Transverse colon (tissue), 4 donors: ENCODE data around the gene F10. TPM values are rescaled to one million over a fixed set of nuclear protein-coding genes. Genes with fewer than 3 reads are reported as not detected.

ENCODE experiments used
- DNase-seq: peaks from one replicate; pipeline ENCODE4 v3.0.0-alpha.2; 2019
- H3K27ac ChIP-seq, 4 donors: fragments of 200-600 bp; sonication (generic); 2 replicates each; pipeline ENCODE4 v1.5.1; 2016 to 2018; ENCODE audit warnings: inconsistent platforms in 4 of 4
- H3K27me3 ChIP-seq: fragments of 200-600 bp; sonication (generic); 2 replicates; pipeline ENCODE4 v1.5.1; 2017; ENCODE audit warnings: inconsistent platforms
- H3K36me3 ChIP-seq, 4 donors: fragments of 200-600 bp; sonication (generic); 2 replicates each; pipeline ENCODE4 v1.5.1; 2017 to 2019; ENCODE audit warnings: inconsistent platforms in 4 of 4
- H3K4me1 ChIP-seq, 4 donors: fragments of 200-600 bp; sonication (generic); 2 replicates each; pipeline ENCODE4 v1.5.1; 2017 to 2020; ENCODE audit warnings: inconsistent platforms in 4 of 4
- H3K4me3 ChIP-seq, 4 donors: fragments of 200-600 bp; sonication (generic); 1 replicate in 1 of 4; 2 replicates in 3 of 4; pipeline versions ENCODE4 v1.5.1 to v1.6.1; 2017 to 2019; ENCODE audit warnings: inconsistent platforms in 4 of 4
- H3K9me3 ChIP-seq, 2 donors: fragments of 200-600 bp; sonication (generic); 2 replicates each; pipeline ENCODE4 v1.5.1; 2017 to 2019; ENCODE audit warnings: inconsistent platforms in 2 of 2
- CTCF ChIP-seq, 5 experiments: fragments of 200-600 bp in 3 of 5; fragments of 450-650 bp in 2 of 5; sonication (generic) in 3 of 5; IDR thresholded peaks; 1 replicate in 2 of 5; 2 replicates in 3 of 5; pipeline ENCODE4 v1.5.1; 2016 to 2017; ENCODE audit warnings: antibody characterized with exemption in 5 of 5, inconsistent platforms in 3 of 5, mild to moderate bottlenecking in 2 of 5, moderate library complexity in 1 of 5
- EP300 ChIP-seq: sonication (generic); formaldehyde crosslinking; IDR thresholded peaks from one replicate; pipeline ENCODE4 v1.6.1; 2017; ENCODE audit warnings: antibody characterized with exemption, low read depth
- POLR2A ChIP-seq: fragments of 450-650 bp; IDR thresholded peaks from one replicate; pipeline ENCODE4 v1.6.1; 2016; ENCODE audit warnings: antibody characterized with exemption, mild to moderate bottlenecking, moderate library complexity
- POLR2AphosphoS5 ChIP-seq, 3 donors: sonication (generic); formaldehyde crosslinking; IDR thresholded peaks; one replicate each; pipeline ENCODE4 v1.6.1; 2016; ENCODE audit warnings: antibody characterized with exemption in 3 of 3
- WGBS, 2 donors: methylation state at CpG; one replicate each; pipeline ENCODE4 v1.1.5; 2018; ENCODE audit warnings: low coverage in 1 of 2; 5-methylcytosine and 5-hydroxymethylcytosine counted together
- in situ Hi-C, 4 donors: fragments of 200-750 bp; cut with MboI; loops; one replicate each; pipeline versions ENCODE4 v1.15.0 to v1.15.1; 2017; ENCODE audit warnings: low sequenced_read_pairs in 3 of 4, low pct_ligation_motif_present in 1 of 4, low pct_unique_long_range_greater_than_20kb in 1 of 4
- intact Hi-C: fragments of 100-400 bp; cut with DNase I; formaldehyde crosslinking; loops from one replicate; pipeline ENCODE4 v1.15.1; 2023; ENCODE audit warnings: low total_unique reads
- total RNA-seq, 4 donors: library from RNA; depleted of rRNA; stranded (reverse); fragments of >200 nt; gene quantifications; one replicate each; pipeline ENCODE4 v1.1.0, GENCODE V29; 2016

F10 gene
- total RNA-seq, 4 donors from 2014 or later, result 0.60 to 4.6 (median 3.4) TPM

- H3K4me1 ChIP-seq, result peaks cover 2 to 10% (median 7%) of the 10 kb centered on the region in 4 donors
- H3K36me3 ChIP-seq, result no peaks in the 10 kb centered on the region
- H3K27me3 ChIP-seq, result peaks cover 15% of the 10 kb centered on the region
- 62 to 64% methylated on average over 6 to 16 of the region's 16 CpGs for WGBS, 2 donors
- in situ Hi-C loops (no loop called here), intact Hi-C loops (no loop called here)
- H3K27ac ChIP-seq, result no peak within 1 kb of the TSS
- H3K9me3 ChIP-seq, result no peaks in the 10 kb centered on the region
- DNase-seq, result no peak
- TF ChIP-seq CTCF (IDR thresholded peaks at IDR 0.05) (no peak), POLR2A (no peak), EP300 (no peak), POLR2AphosphoS5 (IDR thresholded peaks at IDR 0.05) (no peak)
- H3K4me3 ChIP-seq, result no peak within 1 kb of the TSS
Measured at GRCh38 chr13:113157929-113158747, 35.5 kb downstream of the F10 start, which contains the start of gene PROZ. Gene PROZ (plus strand): TSS chr13:113158648. CDS start chr13:113158661, 13 bp downstream.

DNA sequence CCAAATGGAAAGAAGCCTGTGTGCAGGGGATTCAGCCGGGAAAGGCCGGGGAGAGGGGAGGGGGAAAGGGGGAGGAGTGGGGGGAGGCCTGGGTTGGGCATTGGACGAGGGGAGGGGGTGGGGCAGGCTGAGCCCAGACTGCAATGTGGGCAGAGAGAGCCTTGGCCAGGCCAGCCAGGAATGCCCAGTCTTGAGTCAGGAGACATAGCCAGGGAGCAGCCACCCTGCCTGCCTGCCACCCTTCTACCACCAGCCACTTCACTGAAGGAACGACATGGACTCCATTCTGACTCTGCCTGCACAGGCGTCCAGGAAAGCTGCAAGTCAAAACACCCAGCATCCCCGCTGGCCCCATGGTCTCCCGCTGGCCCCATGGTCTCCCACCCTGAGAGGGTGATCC lies 36.3 kb downstream of the F10 start:
- no peaks in the 10 kb centered on the region for H3K9me3 ChIP-seq
- H3K27me3 ChIP-seq, result peaks cover 23% of the 10 kb centered on the region
- TF ChIP-seq EP300, result no peak
- intact Hi-C loops, result no loop called here
- H3K36me3 ChIP-seq, result no peaks in the 10 kb centered on the region
- WGBS, 2 donors, result 80 to 84% methylated on average over 2 to 6 of the region's 7 CpGs
- peaks cover 0 to 5% (median 1%) of the 10 kb centered on the region in 4 donors for H3K4me1 ChIP-seq
- no peak overlapping the region for H3K4me3 ChIP-seq
- DNase-seq, result no peak
- no peak overlapping the region for H3K27ac ChIP-seq
- in situ Hi-C loops, result no loop called here

- intact Hi-C loops, result no loop called here
- WGBS, 2 donors, result 85 to 96% methylated on average over 5 to 19 of the region's 20 CpGs
- in situ Hi-C loops, result no loop called here
- Histone ChIP-seq H3K9me3 (no peaks in the 10 kb centered on the region), H3K4me1 (peaks cover 0 to under 1% (median 0%) of the 10 kb centered on the region in 4 donors), H3K36me3 (no peaks in the 10 kb centered on the region), H3K27me3 (peaks cover 24% of the 10 kb centered on the region), H3K27ac (no peak overlapping the region), H3K4me3 (no peak overlapping the region)
- no peak for DNase-seq
- TF ChIP-seq POLR2A, result no peak
- TF ChIP-seq EP300, result no peak
- TF ChIP-seq CTCF (IDR thresholded peaks at IDR 0.05), result no peak
- no peak for TF ChIP-seq POLR2AphosphoS5 (IDR thresholded peaks at IDR 0.05)
Measured at GRCh38 chr13:113159701-113160100, 37.1 kb downstream of the F10 start.

DNA sequence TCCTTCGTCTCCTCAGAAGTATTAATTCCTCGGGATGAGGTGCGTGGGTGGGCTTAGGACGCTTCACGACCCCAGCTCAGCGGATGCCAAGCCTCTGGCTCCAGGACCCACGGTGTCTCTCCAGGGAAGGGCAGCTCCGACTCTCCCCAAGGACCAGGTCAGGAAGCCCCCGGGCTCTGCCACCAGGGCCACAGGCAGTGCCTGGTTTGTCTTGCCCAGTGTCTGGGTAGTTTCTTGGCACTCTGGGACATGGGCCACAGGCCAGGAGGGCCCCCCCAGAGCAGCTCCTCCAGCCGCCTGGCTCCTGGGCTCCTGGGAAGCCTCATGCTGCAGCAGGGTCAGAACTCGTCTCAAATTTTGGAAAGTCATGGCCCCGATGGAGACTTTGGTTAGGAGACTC lies 38.4 kb downstream of the F10 start:
- Histone ChIP-seq H3K4me3 (no peak overlapping the region), H3K36me3 (no peaks in the 10 kb centered on the region), H3K27ac (no peak overlapping the region), H3K4me1 (no peaks in the 10 kb centered on the region), H3K9me3 (no peaks in the 10 kb centered on the region), H3K27me3 (peaks cover 24% of the 10 kb centered on the region)
- intact Hi-C loops (no loop called here), in situ Hi-C loops (no loop called here)
- DNase-seq, result no peak
- TF ChIP-seq POLR2A (no peak), CTCF (IDR thresholded peaks at IDR 0.05) (no peak), POLR2AphosphoS5 (IDR thresholded peaks at IDR 0.05) (no peak)
- 73 to 88% methylated on average over 3 to 12 of the region's 12 CpGs for WGBS, 2 donors
